DOHH2 (cell line): ENCODE measurements around the gene PC.

ENCODE experiments used
- EZH2phosphoT487 ChIP-seq: fragments of 200-600 bp; sonication (generic); IDR thresholded peaks from 2 replicates; pipeline ENCODE4 v1.6.1; 2017; ENCODE audit warnings: borderline replicate concordance, mild to moderate bottlenecking, antibody characterized with exemption, low read length, moderate library complexity, mixed read lengths
- TF ChIP-seq, protein P1 (sequence below): fragments of 200-600 bp; sonication (generic); IDR thresholded peaks from one replicate; pipeline ENCODE4 v1.5.1; 2014; ENCODE audit warnings: antibody characterized with exemption, mild to moderate bottlenecking, low read depth, low read length; ENCODE audit not compliant: poor library complexity, severe bottlenecking

- TF ChIP-seq, protein P1, sequence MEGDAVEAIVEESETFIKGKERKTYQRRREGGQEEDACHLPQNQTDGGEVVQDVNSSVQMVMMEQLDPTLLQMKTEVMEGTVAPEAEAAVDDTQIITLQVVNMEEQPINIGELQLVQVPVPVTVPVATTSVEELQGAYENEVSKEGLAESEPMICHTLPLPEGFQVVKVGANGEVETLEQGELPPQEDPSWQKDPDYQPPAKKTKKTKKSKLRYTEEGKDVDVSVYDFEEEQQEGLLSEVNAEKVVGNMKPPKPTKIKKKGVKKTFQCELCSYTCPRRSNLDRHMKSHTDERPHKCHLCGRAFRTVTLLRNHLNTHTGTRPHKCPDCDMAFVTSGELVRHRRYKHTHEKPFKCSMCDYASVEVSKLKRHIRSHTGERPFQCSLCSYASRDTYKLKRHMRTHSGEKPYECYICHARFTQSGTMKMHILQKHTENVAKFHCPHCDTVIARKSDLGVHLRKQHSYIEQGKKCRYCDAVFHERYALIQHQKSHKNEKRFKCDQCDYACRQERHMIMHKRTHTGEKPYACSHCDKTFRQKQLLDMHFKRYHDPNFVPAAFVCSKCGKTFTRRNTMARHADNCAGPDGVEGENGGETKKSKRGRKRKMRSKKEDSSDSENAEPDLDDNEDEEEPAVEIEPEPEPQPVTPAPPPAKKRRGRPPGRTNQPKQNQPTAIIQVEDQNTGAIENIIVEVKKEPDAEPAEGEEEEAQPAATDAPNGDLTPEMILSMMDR, result no peak
- no peak for TF ChIP-seq EZH2phosphoT487
Measured at GRCh38 chr11:66915046-66915832, 42.9 kb downstream of the PC start.
